Testis (tissue), 3 donors: ENCODE results near the gene TMEM209. TPM values are rescaled to one million over a fixed set of nuclear protein-coding genes. Genes with fewer than 3 reads are reported as not detected.

ENCODE experiments used
- DNase-seq: peaks from one replicate; pipeline ENCODE4 v3.0.0-alpha.2; 2019
- H3K27ac ChIP-seq, 2 donors: fragments of 200-600 bp; sonication (generic); one replicate each; pipeline ENCODE4 v1.5.1; 2019
- H3K27me3 ChIP-seq: fragments of 200-600 bp; sonication (generic); one replicate; pipeline ENCODE4 v1.5.1; 2019
- H3K36me3 ChIP-seq: fragments of 200-600 bp; sonication (generic); one replicate; pipeline ENCODE4 v1.5.1; 2017; ENCODE audit warnings: low read depth; ENCODE audit errors: missing control alignments
- H3K4me1 ChIP-seq: fragments of 200-600 bp; sonication (generic); one replicate; pipeline ENCODE4 v1.5.1; 2019
- H3K4me3 ChIP-seq, 2 donors: fragments of 200-600 bp; sonication (generic); one replicate each; pipeline ENCODE4 v1.5.1; 2017 to 2019
- H3K9me3 ChIP-seq: fragments of 200-600 bp; sonication (generic); one replicate; pipeline ENCODE4 v1.5.1; 2017
- CTCF ChIP-seq, 3 experiments: fragments of 450-650 bp in 2 of 3; fragments of 200-600 bp in 1 of 3; sonication (generic) in 1 of 3; IDR thresholded peaks; one replicate each; pipeline ENCODE4 v1.5.1; 2016 to 2019; ENCODE audit warnings: antibody characterized with exemption in 3 of 3, mild to moderate bottlenecking in 2 of 3, moderate library complexity in 1 of 3
- POLR2A ChIP-seq: fragments of 450-650 bp; IDR thresholded peaks from one replicate; pipeline ENCODE4 v1.6.1; 2017; ENCODE audit warnings: antibody characterized with exemption, mild to moderate bottlenecking, moderate library complexity
- WGBS, 2 donors: methylation state at CpG; one replicate each; pipeline ENCODE4 v1.1.5; 2018; 5-methylcytosine and 5-hydroxymethylcytosine counted together
- intact Hi-C: fragments of 100-400 bp; cut with DNase I; formaldehyde crosslinking; loops from one replicate; pipeline ENCODE4 v1.15.1; 2023; ENCODE audit warnings: low total_unique reads
- polyA plus RNA-seq: library from polyadenylated mRNA; stranded (reverse); fragments of 350-450 nt; fragmentation: Illumina TruSeq; extraction: RNeasy Lipid Tissue Mini Kit (QIAGEN cat#74804); gene quantifications from one replicate; pipeline ENCODE4 v1.2.3, GENCODE V29; 2014; ENCODE audit warnings: low read depth, low replicate concordance; ENCODE audit not compliant: insufficient read depth
- total RNA-seq, 2 donors: library from RNA; depleted of rRNA; stranded (reverse); fragments of >200 nt; gene quantifications; one replicate each; pipeline ENCODE4 v1.2.3, GENCODE V29; 2016

The TMEM209 gene
- total and polyA plus RNA-seq, 3 donors from 2014 or later, result 28.4 to 37.5 (median 33.8) TPM

- no peaks in the 10 kb centered on the region for H3K27me3 ChIP-seq
- TF ChIP-seq CTCF (IDR thresholded peaks at IDR 0.05), result no peak
- TF ChIP-seq POLR2A, result no peak
- WGBS, 2 donors, result 94 to 99% methylated on average over 7 of the region's 7 CpGs
- no peak overlapping the region for H3K27ac ChIP-seq
- H3K4me3 ChIP-seq, result no peak overlapping the region
- intact Hi-C loops, result no loop called here
- DNase-seq, result no peak
- H3K9me3 ChIP-seq, result no peaks in the 10 kb centered on the region
- no peaks in the 10 kb centered on the region for H3K36me3 ChIP-seq
- no peaks in the 10 kb centered on the region for H3K4me1 ChIP-seq
These were observed 70.5 kb downstream of the TMEM209 start for GRCh38 chr7:130134726-130135125.

- Histone ChIP-seq H3K27me3 (no peaks in the 10 kb centered on the region), H3K4me1 (no peaks in the 10 kb centered on the region)
These were observed 71.0 kb downstream of the TMEM209 start for GRCh38 chr7:130134106-130134636.

GRCh38 chr7:130133029-130133782 lies 72.0 kb downstream of the TMEM209 start:
- Histone ChIP-seq H3K9me3 (no peaks in the 10 kb centered on the region), H3K27me3 (no peaks in the 10 kb centered on the region), H3K4me3 (no peak overlapping the region), H3K4me1 (no peaks in the 10 kb centered on the region), H3K36me3 (no peaks in the 10 kb centered on the region), H3K27ac (no peak overlapping the region)
- intact Hi-C loops, result no loop called here
- DNase-seq, result no peak
- no peak for TF ChIP-seq POLR2A
- no peak for TF ChIP-seq CTCF (IDR thresholded peaks at IDR 0.05)
- WGBS, 2 donors, result 90 to 93% methylated on average over 7 of the region's 7 CpGs

More at GRCh38 chr7:130134106-130134636, 71.0 kb downstream of the TMEM209 start:
- no peak overlapping the region for H3K27ac ChIP-seq
- no peak for DNase-seq
- TF ChIP-seq CTCF (IDR thresholded peaks at IDR 0.05), result no peak
- no peak for TF ChIP-seq POLR2A
- no peak overlapping the region for H3K4me3 ChIP-seq
- no peaks in the 10 kb centered on the region for H3K9me3 ChIP-seq
- WGBS, 2 donors, result 93 to 94% methylated on average over 4 of the region's 4 CpGs
- intact Hi-C loops, result no loop called here
- H3K36me3 ChIP-seq, result no peaks in the 10 kb centered on the region

- Histone ChIP-seq H3K4me3 (no peak overlapping the region), H3K27ac (no peak overlapping the region), H3K36me3 (no peaks in the 10 kb centered on the region), H3K9me3 (no peaks in the 10 kb centered on the region), H3K4me1 (peaks cover 8% of the 10 kb centered on the region), H3K27me3 (no peaks in the 10 kb centered on the region)
- no peak for DNase-seq
- TF ChIP-seq CTCF (IDR thresholded peaks at IDR 0.05), result no peak
- intact Hi-C loops, result no loop called here
- WGBS, 2 donors, result 92 to 97% methylated on average over 12 of the region's 12 CpGs
These were observed 73.0 kb downstream of the TMEM209 start for GRCh38 chr7:130131964-130132875.
